Tibial artery (tissue), 4 donors: ENCODE results near the gene ANKRD34C.
A peak's percentile ranks its signal among the peaks of the same experiment; 100 is the strongest.

ENCODE experiments used
- DNase-seq, 2 donors: peaks; one replicate each; pipeline ENCODE4 v3.0.0-alpha.2; 2019
- H3K27ac ChIP-seq, 2 donors: fragments of 200-600 bp; sonication (generic) in 1 of 2; 1 replicate in 1 of 2; 2 replicates in 1 of 2; pipeline ENCODE4 v1.5.1; 2018 to 2019; ENCODE audit warnings: mild to moderate bottlenecking in 1 of 2
- H3K27me3 ChIP-seq, 2 donors: fragments of 200-600 bp; sonication (generic) in 1 of 2; one replicate each; pipeline versions ENCODE4 v1.5.1 to v1.6.0; 2016 to 2019
- H3K36me3 ChIP-seq, 3 donors: fragments of 200-600 bp; sonication (generic) in 2 of 3; one replicate each; pipeline ENCODE4 v1.5.1; 2016 to 2019; ENCODE audit warnings: mild to moderate bottlenecking in 2 of 3
- H3K4me1 ChIP-seq, 4 donors: fragments of 200-600 bp; sonication (generic) in 2 of 4; 1 replicate in 3 of 4; 2 replicates in 1 of 4; pipeline ENCODE4 v1.5.1; 2016 to 2019
- H3K4me3 ChIP-seq, 2 donors: fragments of 200-600 bp; sonication (generic) in 1 of 2; 1 replicate in 1 of 2; 2 replicates in 1 of 2; pipeline ENCODE4 v1.5.1; 2018 to 2019; ENCODE audit warnings: mild to moderate bottlenecking in 2 of 2
- H3K9me3 ChIP-seq, 3 donors: fragments of 200-600 bp; sonication (generic) in 1 of 3; one replicate each; pipeline ENCODE4 v1.5.1; 2016 to 2019
- intact Hi-C: fragments of 100-400 bp; cut with DNase I; formaldehyde crosslinking; loops from one replicate; pipeline ENCODE4 v1.15.0; 2023; ENCODE audit warnings: low total_unique reads
- TF ChIP-seq, protein P1 (sequence below), 2 experiments: fragments of 200-600 bp in 1 of 2; fragments of 450-650 bp in 1 of 2; IDR thresholded peaks; one replicate each; pipeline ENCODE4 v1.5.1; 2017 to 2019; ENCODE audit warnings: antibody characterized with exemption in 2 of 2, mild to moderate bottlenecking in 1 of 2, moderate library complexity in 1 of 2

Gene ANKRD34C

GRCh38 chr15:79299126-79299840, 16.8 kb downstream of the ANKRD34C start:
- Histone ChIP-seq H3K27ac (no peak overlapping the region), H3K4me3 (no peak overlapping the region), H3K4me1 (no peaks in the 10 kb centered on the region), H3K36me3 (no peaks in the 10 kb centered on the region), H3K9me3 (no peaks in the 10 kb centered on the region), H3K27me3 (no peaks in the 10 kb centered on the region)
- DNase-seq, result no peak
- intact Hi-C loops, result no loop called here
- TF ChIP-seq, protein P1, sequence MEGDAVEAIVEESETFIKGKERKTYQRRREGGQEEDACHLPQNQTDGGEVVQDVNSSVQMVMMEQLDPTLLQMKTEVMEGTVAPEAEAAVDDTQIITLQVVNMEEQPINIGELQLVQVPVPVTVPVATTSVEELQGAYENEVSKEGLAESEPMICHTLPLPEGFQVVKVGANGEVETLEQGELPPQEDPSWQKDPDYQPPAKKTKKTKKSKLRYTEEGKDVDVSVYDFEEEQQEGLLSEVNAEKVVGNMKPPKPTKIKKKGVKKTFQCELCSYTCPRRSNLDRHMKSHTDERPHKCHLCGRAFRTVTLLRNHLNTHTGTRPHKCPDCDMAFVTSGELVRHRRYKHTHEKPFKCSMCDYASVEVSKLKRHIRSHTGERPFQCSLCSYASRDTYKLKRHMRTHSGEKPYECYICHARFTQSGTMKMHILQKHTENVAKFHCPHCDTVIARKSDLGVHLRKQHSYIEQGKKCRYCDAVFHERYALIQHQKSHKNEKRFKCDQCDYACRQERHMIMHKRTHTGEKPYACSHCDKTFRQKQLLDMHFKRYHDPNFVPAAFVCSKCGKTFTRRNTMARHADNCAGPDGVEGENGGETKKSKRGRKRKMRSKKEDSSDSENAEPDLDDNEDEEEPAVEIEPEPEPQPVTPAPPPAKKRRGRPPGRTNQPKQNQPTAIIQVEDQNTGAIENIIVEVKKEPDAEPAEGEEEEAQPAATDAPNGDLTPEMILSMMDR (IDR thresholded peaks at IDR 0.05), result no peak

- Histone ChIP-seq H3K27me3 (no peaks in the 10 kb centered on the region), H3K36me3 (no peaks in the 10 kb centered on the region), H3K4me3 (no peak overlapping the region), H3K27ac (no peak overlapping the region), H3K9me3 (no peaks in the 10 kb centered on the region), H3K4me1 (no peaks in the 10 kb centered on the region)
- TF ChIP-seq, protein P1 (IDR thresholded peaks at IDR 0.05), result no peak
- intact Hi-C loops, result no loop called here
- no peak for DNase-seq
Measured at GRCh38 chr15:79299841-79300235, 17.3 kb downstream of the ANKRD34C start.

- intact Hi-C loops, result no loop called here
- Histone ChIP-seq H3K4me3 (no peak overlapping the region), H3K27me3 (no peaks in the 10 kb centered on the region)
Measured at GRCh38 chr15:79307251-79307650, 24.7 kb downstream of the ANKRD34C start.

GRCh38 chr15:79308874-79309273, 26.4 kb downstream of the ANKRD34C start:
- H3K9me3 ChIP-seq, result no peaks in the 10 kb centered on the region
- DNase-seq, result no peak
- H3K4me3 ChIP-seq, result no peak overlapping the region
- peaks cover 0 to 26% (median 11%) of the 10 kb centered on the region in 4 donors for H3K4me1 ChIP-seq
- TF ChIP-seq, protein P1 (IDR thresholded peaks at IDR 0.05), result no peak
- no peak overlapping the region for H3K27ac ChIP-seq
- peaks cover 2 to 6% (median 3%) of the 10 kb centered on the region in 3 donors for H3K36me3 ChIP-seq
- intact Hi-C loops, result no loop called here
- no peaks in the 10 kb centered on the region for H3K27me3 ChIP-seq

More at GRCh38 chr15:79307251-79307650, 24.7 kb downstream of the ANKRD34C start:
- Histone ChIP-seq H3K4me1 (peaks cover 0 to 19% (median 9%) of the 10 kb centered on the region in 4 donors), H3K27ac (no peak overlapping the region), H3K36me3 (no peaks in the 10 kb centered on the region), H3K9me3 (no peaks in the 10 kb centered on the region)
- no peak for DNase-seq
- TF ChIP-seq, protein P1 (IDR thresholded peaks at IDR 0.05), result no peak

DNA sequence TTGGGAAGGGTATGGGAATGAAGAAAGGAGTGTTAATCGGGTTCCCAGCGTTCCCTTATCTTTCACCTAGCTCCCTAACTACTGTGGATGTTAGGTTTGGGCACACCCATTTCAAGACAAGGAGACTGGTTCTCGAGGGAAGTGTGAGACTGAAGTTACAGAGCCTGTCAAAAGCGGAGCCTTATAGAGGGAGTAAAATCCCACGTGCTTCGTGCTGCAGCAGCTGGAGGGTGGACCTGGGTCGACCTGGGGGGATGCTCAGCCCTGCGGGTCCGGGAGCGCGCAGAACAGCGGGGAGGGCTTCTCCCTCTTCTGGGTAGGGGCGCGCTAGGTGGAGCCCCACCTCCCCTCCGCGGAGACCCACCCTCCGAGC, 28.1 kb downstream of the ANKRD34C start:
- Histone ChIP-seq H3K27me3 (no peaks in the 10 kb centered on the region), H3K4me3 (peak overlapping the region; percentile 66 to 81), H3K27ac (peak overlapping the region; percentile 46 to 48), H3K36me3 (peaks cover 19 to 22% (median 20%) of the 10 kb centered on the region in 3 donors), H3K9me3 (no peaks in the 10 kb centered on the region), H3K4me1 (peaks cover 0 to 26% (median 11%) of the 10 kb centered on the region in 4 donors)
- no peak for DNase-seq
- TF ChIP-seq, protein P1 (IDR thresholded peaks at IDR 0.05), result no peak
- intact Hi-C loops, result loop anchor here (5.0 kb wide), 1 partner anchor 93 kb away; no protein-coding TSS in a partner anchor
